ENCODE results near the gene ANKRD13A.
"Not testable (repeated sequence)": the region's sequence is repeated elsewhere in the genome, so short reads cannot be mapped to it uniquely, and the experiment has no call there.

The ANKRD13A gene

GRCh38 chr12:110007881-110008280 is 8.7 kb downstream of the ANKRD13A start:
- no peak for DNase-seq (ENCODE audit: low read depth)

GRCh38 chr12:110008681-110009398 is 9.6 kb downstream of the ANKRD13A start:
- not testable (repeated sequence) for DNase-seq (ENCODE audit: low read depth)

DNA sequence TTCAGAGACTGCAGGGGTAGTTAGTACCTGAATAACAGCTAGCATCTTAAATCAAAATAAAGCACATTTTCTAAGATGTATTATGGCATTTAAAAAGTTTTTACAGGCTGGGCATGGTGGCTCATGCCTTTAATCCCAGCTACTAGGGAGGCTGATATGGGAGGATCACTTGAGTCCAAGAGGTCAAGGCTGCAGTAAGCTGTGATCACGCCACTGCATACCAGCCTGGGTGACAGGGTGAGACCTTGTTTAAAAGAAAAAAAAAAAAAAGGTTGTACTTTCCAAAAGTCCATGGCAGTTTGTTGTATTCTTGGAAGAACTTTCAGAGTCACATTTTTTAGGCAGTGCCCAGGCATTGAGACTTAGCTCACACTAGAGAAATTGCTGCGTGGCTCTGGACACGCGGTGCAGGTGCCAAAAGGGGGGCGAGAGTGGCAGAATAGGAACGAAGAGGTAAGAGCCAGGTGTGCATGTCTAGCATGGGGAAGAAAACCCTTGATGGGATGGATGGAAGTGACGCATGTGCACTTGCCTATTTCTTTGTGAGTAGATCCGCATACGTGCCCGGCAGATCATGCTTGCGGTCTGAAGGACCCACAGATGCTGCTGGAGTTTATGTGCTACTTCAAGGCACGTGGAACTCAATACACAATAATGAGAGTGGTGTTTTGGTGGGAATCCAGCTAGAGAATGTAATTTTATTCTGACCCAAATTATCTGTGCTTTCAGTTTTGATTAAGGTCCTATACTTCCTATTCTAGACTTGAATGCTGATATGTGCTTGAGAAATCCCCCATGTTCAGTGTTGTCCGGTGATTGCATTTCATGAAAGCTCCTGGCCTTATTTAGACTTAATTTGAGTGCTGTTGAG is 11.9 kb downstream of the ANKRD13A start:
- no peak for DNase-seq (ENCODE audit: low read depth)

DNA sequence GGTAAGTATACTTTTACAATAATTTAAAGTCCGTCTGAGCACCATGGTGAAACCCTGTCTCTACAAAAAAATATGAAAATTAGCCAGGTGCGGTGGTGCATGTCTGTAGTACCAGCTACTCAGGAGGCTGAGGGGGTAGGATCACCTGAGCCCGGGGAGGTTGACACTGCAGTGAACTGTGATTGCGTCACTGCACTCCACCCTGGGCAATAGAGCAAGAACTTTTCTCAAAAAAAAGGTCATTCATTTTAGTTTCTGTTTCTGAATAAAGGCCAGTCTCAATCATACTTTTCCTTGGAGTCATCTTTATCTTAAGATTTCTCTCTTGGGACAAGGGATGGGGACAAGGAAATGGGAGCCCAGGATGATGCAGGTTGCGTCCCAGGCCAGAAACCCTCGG is 12.9 kb downstream of the ANKRD13A start:
- no peak for DNase-seq (ENCODE audit: low read depth)

GRCh38 chr12:110012659-110013058 is 13.4 kb downstream of the ANKRD13A start:
- no peak for DNase-seq (ENCODE audit: low read depth)

DNA sequence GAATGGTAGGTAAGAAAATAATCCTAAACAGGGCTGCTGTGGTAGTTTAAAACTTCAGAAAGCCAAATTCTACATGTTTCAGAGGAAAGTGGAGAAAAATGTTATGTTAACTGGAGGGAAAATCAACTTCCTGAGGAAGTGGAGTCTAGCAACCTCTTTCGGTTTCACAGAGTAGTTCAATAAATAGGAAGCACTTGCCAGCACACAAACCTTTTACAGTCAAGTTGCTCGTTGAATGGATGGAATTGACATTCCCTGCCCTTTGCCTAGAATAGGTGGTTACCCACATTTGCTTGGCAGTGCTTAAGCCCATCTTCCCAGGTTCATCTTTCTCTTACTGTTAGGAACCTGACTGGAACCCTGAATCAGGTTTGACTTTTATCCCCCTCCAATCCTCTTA is 15.9 kb downstream of the ANKRD13A start:
- no peak for DNase-seq (ENCODE audit: low read depth)

DNA sequence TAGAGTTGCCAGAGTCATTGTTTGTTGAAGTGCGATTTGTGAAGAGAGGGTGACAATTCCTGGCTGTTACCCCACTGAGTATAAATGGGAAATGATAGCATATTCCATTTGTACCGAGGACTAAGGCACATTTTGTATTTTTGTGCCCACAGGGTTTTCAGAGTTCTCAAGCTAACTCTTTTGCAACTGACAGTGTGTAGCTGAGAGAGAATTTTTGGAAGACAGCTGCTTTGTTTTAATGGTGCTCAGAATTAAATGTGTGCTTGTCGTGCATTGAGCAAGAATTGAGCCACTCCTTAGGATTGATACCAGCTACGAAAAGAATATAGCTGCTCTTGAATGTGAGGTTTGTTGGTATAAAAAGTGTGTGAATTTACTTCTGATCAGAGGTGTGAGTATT is 21.7 kb downstream of the ANKRD13A start:
- DNase-seq (ENCODE audit: low read depth), result no peak

DNA sequence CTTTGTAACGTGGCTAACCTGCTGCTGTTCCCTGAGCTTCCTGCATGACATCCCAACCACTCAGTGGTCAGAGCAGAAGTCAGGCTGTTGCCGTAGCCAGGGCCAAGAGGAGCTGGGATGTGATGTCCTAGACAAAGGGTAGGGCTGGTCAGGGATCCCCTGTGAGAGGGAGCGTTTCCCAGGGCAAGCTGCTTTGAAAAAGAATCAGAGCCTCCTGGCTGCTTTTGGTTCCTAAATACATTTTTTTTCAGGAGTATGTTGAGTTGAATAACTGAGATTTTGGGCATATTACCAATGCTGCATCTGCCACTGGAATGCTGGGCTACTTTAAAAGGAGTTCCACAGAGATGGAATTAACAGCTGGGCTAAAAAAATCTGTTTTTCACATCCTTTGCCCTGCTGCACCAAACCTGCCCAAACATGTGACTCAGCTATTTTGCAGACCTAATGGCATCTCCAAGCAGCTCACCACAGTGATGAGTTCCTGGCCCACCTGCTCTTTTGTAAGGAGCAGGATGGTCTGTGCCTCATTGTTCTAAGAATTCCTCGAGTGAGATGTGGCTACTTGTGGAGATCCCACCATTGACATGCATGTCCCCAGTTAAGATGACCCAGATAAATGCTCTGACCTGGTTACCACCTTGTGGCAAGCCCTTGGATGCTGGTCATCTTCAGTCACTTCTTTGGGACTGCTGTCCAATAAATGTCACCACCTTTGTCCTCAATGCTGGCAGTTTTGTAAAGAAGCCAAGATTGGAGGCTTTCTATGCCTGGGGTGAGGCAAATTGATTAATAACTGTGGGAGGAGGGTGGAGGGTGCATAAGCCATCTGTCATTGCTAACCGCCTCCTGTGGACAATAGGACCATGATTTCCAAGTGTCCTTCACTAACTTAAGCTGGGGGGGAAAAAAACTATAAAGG is 24.1 kb downstream of the ANKRD13A start:
- no peak for DNase-seq (ENCODE audit: low read depth)

GRCh38 chr12:110024051-110024450 is 24.8 kb downstream of the ANKRD13A start:
- no peak for DNase-seq (ENCODE audit: low read depth)

- no peak for DNase-seq (ENCODE audit: low read depth)
These were observed 29.1 kb downstream of the ANKRD13A start for GRCh38 chr12:110028323-110028722.

- no peak for DNase-seq (ENCODE audit: low read depth)
These were observed 30.1 kb downstream of the ANKRD13A start for GRCh38 chr12:110029290-110029815.

DNA sequence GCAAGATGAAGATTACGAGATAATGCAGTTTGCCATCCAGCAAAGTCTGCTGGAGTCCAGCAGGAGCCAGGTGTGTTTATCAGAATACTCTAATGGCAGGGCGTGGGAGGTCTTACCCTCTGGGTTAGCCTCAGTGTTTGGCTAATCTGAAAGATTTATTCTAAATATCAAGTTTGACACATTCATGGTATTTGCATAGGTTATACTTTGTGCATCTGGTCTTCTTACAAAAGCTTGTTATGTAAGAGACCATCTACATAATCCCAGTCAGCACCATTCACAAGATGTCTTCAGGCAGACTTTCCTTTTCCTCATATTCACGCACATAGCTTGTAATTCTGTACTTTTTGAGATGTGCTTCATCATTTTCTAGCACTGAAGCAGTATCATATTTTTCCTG is 34.7 kb downstream of the ANKRD13A start:
- DNase-seq (ENCODE audit: low read depth), result no peak

GRCh38 chr12:110035534-110036104 is 36.4 kb downstream of the ANKRD13A start:
- no peak for DNase-seq (ENCODE audit: low read depth)

- no peak for DNase-seq (ENCODE audit: low read depth)
These were observed 38.1 kb downstream of the ANKRD13A start for GRCh38 chr12:110037315-110037714.

DNA sequence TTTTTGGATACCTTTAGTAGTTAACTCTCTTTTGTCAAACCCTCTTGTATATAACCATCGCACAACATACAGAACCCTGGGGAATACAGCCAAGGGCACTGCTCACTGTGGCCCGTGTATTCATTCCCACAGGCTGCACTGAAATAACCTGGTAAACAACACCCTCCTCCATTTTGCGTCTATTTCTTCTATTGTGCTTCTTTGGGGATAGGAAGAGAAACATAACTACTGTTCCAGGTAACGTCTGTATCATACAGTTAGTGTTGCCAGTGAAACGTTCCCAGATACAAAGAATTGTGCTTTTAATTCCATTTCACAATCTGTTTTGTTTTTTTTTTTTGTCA is 39.5 kb downstream of the ANKRD13A start:
- DNase-seq (ENCODE audit: low read depth), result no peak

DNA sequence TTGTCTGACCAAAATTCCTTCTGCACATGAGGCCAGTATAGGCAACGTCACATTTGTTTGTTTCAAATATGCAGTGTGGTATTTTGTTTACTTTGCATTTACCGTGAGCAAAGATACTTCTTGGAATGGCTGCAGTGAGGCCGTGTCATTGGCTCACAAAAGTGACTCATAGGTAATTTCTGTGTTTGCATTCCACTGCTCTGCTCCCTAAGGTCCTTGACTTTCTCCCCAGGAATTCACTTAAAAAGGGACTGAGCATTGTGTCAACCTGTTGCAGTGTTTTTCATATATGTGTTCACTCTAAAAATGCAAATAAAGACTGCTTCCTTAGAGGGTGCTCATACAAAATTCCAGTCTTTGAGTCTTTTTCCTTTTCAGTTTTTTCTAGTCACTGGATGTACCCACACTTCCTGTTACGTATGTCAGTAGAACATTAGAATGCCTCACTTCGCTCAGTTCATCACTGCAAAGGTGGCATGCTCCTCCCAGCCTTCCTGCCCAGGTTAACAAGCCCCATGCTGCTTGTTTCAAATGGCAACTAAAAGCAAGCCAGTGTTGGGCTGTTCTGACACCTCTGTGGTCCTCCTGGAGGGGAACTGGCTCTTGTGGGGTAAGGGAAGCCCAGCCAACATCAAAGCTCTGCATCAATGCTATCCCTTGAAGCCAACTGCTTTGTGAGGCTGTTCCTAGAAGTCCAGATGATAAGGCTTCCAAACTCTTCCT is 40.0 kb downstream of the ANKRD13A start:
- DNase-seq (ENCODE audit: low read depth), result no peak

GRCh38 chr12:110042264-110042663 is 43.0 kb downstream of the ANKRD13A start:
- no peak for DNase-seq (ENCODE audit: low read depth)

GRCh38 chr12:110046451-110047187 is 47.4 kb downstream of the ANKRD13A start:
- no peak for DNase-seq (ENCODE audit: low read depth)

DNA sequence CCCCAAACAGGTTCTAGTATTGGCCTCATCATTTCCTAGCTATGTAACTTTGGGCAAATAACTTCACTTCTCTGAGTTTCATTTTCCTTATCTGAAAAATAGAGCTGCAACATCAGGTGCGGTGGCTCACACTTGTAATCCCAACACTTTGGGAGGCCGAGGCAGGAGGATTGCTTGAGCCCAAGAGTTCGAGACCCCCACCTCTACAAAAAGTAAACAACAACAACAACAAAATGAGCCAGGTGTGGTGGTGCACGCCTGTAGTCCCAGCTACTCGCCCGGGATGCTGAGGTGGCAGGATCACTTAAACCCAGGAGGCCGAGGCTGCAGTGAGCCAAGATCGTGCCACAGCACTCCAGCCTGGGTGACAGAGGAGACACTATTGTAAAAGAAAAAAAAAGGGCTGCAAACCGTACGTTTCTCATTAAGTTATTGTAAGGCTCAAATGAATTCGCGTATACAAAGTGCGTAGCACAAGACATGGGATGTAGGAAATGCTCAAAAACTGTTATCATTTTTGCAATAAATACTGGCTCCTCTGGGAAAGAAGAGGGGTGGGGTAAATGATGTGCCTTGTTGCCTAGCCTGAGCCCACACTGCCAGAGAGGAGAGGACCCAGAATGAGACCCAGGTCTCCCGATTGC is 48.2 kb downstream of the ANKRD13A start:
- no peak for DNase-seq (ENCODE audit: low read depth)

All from stimulated activated CD8-positive, alpha-beta memory T cell treated with anti-CD3 and anti-CD28 coated beads, Interleukin-15, amount 100 ng/mL, for 1 hour (primary cell).